Ramos (cell line): ENCODE measurements around the gene SFT2D3.

Experiments
- in situ Hi-C: fragments of 300-500 bp; cut with MboI; formaldehyde crosslinking; loops from one replicate; pipeline ENCODE4 v1.14.3; 2022; ENCODE audit warnings: low sequenced_read_pairs; ENCODE audit not compliant: unreplicated experiment

The SFT2D3 gene

GRCh38 chr2:127663566-127664064, 37.7 kb upstream of the SFT2D3 start:
- in situ Hi-C loops: no loop called here

DNA sequence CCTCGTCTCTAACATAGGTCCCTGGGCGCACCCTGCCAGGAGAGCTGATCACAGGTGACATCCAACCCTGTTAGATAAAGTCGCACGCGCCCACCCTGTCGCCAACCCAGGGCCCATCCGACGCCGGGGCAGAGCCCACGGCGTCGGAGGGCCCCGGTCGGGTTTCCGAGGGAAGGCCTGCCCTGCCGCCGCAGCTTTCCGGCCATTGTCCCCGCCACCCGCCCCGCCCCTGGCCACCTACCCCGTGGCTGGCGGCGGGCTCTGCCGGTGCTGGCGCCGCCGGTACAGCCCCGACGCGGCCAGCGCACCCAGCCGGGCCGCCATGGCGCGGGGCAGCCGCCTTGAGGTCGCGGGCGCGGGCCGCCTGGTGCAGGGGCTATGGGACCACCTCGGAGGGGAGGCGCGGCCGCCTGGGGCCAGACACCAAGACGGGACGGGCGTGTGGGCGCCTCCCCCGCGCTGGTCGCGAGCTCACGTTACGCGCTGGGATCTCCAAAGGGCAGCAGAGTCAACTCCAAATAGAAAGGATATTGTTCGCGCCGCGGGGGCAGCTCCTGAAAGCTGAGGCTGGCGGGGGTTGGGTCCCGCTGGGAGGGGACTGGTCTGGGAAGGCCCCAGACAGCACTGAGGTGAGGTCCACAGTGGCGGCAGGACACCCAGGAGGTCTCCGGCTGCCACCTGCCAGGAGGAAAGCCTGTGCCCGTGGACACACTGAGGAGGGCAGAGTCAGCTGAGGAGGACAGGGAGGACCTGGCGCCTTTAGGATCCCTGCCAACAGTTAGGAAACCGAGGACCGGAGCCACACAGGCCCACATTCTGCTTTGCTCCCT, 37.0 kb upstream of the SFT2D3 start:
- in situ Hi-C loops: no loop called here

GRCh38 chr2:127664895-127665225, 36.4 kb upstream of the SFT2D3 start:
- in situ Hi-C loops: no loop called here

- in situ Hi-C loops: no loop called here
These were observed 35.9 kb upstream of the SFT2D3 start for GRCh38 chr2:127665267-127665893.

GRCh38 chr2:127669056-127669455, 32.2 kb upstream of the SFT2D3 start:
- in situ Hi-C loops: no loop called here

DNA sequence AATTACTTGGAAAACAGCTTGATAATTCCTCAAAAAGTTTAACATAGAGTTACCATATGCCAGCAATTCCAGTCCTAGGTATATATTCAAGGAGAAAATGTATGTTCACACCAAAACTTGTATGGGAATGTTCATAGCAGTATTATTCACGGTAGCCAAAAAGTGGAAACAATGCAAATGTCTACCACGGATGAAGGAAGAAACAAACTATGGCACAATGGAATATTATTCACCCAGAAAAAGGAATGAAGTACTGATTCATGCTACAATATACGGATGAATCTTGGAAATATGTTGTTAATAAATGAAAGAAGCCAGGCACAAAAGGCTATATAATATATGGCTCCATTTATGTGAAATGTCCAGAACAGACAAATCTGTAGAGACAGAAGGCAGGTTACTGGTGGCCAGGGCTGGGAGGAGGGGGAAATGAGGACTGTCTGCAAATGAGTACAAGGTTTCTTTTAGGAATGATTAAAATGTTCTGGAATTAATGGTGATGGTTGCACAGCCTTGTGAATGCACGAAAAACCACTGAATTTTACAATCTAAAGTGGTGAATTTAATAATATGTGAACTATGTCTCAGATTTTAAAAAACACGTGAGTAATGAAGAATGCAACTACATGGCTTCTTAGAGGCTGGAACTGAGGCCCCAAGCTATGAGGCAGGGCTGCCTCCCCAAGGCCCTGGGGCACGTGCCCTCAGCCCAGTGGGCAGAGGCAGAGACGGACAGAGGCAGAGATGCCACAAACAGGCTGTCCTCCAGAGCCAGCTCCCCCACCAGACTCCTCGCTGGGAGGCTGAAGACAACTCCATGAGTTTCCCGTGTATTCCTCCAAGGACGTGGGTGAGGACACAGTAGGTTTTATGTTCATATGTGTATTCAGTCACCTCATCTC, 31.0 kb upstream of the SFT2D3 start:
- in situ Hi-C loops: no loop called here

- in situ Hi-C loops: no loop called here
These were observed 30.4 kb upstream of the SFT2D3 start for GRCh38 chr2:127670957-127671290.

GRCh38 chr2:127671557-127672302, 29.6 kb upstream of the SFT2D3 start:
- in situ Hi-C loops: no loop called here

DNA sequence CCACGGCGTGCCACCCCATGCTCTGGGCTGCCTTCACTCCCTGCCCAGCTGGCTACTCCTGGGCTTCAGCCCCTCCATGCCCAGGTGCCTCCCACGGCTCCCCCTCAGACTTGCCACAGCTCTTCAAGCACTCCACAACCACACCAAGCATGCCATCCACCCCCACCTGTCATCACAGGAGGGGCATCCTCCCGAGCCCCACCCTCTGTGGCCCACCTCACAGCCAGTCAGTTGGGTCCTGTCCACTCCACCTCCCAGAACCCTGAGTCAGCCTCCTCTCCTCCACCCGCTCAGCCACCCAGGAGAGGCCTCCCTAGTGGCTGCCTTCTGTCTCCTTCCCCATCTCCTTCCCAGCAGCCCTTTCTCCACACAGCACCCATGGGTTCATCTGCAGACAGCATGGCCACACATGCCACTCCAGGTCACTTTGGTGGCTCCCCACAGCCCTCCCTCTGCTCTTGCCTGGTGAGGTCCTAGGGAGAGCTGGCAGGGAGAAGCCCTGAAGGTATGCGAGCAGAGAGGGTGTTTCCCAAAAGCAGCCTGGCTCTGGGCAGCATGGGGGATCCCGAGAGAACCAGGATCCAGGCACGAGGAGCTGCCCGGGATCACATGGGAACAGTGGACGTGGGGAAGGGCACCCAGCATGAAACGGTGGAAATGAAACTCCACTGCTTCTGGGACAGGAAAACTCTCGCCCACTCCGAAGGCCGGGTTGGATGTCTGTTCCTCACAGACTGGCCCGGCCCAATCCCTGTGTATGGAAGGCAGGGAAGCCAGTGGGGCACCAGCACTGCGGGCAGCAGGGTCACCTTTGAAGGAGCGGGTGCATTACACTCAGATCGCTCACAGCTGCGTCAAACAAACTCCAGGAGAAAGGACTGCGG, 28.7 kb upstream of the SFT2D3 start:
- in situ Hi-C loops: no loop called here

- in situ Hi-C loops: no loop called here
These were observed 27.8 kb upstream of the SFT2D3 start for GRCh38 chr2:127673291-127674069.

DNA sequence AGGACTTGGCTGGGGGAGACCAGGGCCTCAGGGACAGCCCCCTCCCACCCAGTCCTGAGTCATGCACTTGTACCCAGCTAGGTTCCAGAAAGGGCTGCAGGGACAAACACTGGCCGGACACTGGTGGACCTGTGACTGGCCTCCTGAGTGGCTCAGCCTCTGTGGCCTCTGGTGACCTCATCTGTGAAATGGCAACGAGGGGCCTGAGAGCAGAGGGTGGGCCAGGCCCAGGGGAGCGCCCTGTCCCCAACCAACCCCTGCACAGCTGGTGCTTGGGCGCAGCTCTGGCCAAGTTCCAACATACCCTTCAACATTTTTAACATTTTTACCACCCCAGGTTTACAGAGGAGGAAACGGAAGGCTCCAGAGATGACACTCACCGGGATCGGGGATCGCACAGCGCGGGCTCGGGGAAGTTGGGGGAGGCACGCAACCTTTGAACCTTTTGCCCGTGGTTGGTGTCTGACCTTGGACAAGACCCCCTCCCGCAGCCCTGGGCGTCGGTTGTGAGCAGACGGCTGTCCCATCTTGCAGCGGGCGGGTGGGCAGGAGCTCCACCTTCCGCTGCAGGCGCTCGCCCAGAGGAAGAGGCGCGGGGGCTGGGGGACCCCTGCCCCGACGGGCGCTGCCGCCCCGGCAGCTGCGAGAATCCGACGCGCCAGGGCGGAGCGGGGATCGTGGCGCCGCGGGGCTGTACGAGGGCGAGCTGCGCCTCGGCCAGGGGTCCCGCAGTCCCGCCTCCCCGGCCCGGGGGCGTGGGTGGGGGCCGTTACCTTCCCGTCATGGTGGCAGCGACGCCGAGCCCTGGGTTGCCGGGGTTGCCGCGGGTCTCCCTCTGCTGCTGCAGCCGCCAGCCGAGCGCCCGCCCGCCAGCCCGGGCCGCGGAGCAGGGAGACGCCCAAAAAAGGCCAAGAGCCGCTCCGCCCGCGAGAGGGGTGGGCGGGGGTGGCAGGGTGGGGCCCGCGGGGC, 26.8 kb upstream of the SFT2D3 start:
- in situ Hi-C loops: no loop called here

GRCh38 chr2:127675331-127676261, 25.7 kb upstream of the SFT2D3 start, which contains the start of gene LIMS2:
Gene LIMS2 (minus strand): TSS chr2:127675530. CDS start chr2:127675024, 506 bp downstream.
- in situ Hi-C loops: no loop called here

DNA sequence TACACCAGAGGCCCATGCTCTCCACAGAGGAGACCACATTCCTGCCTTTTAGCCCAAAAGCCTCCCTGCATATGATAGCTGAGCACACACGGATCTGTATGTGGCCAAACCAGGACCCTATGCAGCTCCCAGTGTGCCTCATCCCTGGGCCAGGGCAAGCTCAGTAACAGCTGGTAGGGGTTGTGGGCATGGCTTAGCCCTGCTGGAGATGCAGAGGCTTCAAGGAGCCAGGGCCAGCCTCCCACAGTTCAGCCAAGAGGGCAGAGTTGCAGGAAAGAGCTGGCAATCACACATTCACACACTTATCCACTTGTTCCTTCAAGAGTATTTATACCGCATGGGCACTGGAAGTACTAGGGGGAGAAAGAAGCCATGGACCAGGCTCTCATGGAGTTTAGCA, 24.4 kb upstream of the SFT2D3 start:
- in situ Hi-C loops: no loop called here

DNA sequence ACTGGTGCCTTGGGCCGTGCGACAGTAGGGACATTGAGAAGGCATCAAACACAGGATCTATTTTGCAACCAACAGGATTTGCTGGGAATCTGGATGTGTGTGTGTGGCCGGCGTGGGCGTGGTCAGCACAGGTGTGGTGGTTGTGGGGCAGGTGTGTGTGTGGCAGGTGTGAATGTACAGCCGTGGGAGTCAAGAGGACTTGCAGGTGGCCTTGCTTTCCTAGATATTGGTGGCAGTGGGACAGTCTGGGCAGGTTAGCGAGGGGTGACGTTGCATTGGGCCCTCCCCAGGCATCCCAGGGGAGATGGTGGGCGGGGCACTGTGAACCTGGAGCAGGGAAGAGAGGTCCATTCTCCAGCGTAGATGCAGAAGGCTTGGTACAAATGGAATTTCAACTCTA, 22.8 kb upstream of the SFT2D3 start:
- in situ Hi-C loops: no loop called here

DNA sequence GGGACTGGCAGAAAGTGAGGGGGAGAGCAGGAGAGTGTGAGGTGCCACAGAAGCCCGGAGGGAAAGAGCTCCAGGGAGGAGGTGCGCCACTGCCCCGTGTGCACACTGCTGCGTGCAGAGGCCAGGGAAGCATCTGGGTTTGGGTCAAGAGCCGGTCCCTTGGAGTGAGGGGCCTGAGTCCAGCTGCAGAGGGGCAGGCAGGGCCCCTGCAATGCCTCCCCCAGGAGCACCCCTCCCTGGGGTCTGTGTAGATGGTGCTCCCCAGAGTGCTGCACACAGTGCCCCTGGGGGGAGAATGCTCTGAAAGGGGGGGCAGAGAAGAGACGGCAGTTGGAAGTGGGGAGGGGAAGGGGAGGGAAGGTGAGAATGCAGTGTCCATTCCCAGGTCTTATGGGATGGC, 22.3 kb upstream of the SFT2D3 start:
- in situ Hi-C loops: no loop called here

GRCh38 chr2:127679680-127680361, 21.5 kb upstream of the SFT2D3 start:
- in situ Hi-C loops: no loop called here
